ENCODE data around the gene DHX38.

DNA sequence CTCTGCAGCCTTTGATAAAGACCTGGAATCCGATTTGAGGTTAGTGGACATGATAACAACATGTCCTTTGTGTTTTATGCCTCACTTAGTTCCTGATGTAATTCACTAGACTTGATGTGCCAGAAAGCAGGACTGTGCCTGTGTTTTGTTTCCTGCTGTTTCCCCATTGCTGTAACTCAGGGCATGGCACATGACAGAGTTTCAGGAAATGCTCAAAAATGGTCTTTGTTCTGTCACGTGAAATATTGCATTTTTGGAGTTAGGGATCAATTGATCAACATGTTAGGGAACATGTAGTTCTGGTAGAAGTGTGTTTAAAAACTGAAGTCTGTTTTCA, 32.8 kb downstream of the DHX38 start:
- TF ChIP-seq, protein P1, sequence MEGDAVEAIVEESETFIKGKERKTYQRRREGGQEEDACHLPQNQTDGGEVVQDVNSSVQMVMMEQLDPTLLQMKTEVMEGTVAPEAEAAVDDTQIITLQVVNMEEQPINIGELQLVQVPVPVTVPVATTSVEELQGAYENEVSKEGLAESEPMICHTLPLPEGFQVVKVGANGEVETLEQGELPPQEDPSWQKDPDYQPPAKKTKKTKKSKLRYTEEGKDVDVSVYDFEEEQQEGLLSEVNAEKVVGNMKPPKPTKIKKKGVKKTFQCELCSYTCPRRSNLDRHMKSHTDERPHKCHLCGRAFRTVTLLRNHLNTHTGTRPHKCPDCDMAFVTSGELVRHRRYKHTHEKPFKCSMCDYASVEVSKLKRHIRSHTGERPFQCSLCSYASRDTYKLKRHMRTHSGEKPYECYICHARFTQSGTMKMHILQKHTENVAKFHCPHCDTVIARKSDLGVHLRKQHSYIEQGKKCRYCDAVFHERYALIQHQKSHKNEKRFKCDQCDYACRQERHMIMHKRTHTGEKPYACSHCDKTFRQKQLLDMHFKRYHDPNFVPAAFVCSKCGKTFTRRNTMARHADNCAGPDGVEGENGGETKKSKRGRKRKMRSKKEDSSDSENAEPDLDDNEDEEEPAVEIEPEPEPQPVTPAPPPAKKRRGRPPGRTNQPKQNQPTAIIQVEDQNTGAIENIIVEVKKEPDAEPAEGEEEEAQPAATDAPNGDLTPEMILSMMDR (IDR thresholded peaks at IDR 0.05), result no peak
- no peak for TF ChIP-seq POLR2A (IDR thresholded peaks at IDR 0.05)

All from breast epithelium (tissue), 3 donors.